Astrocyte of the cerebellum (primary cell): ENCODE data around the gene GRB10.

Experiments
- DNase-seq: peaks from one replicate; pipeline ENCODE4 v3.0.0-alpha.2; 2011; ENCODE audit warnings: low read depth
- H3K4me3 ChIP-seq: 2 replicates; pipeline ENCODE4 v1.5.1; 2011; ENCODE audit warnings: mild to moderate bottlenecking, low read depth, low read length, moderate library complexity
- in situ Hi-C: cut with HindIII; loops from 2 replicates; pipeline ENCODE4 v1.10.0; 2017; ENCODE audit warnings: low sequenced_read_pairs
- TF ChIP-seq, protein P1 (sequence below): IDR thresholded peaks from 2 replicates; pipeline ENCODE4 v1.5.1; 2012; ENCODE audit warnings: low read length, low read depth, moderate library complexity, mild to moderate bottlenecking; ENCODE audit errors: missing control alignments

Gene GRB10

GRCh38 chr7:50564640-50565558 lies 217.8 kb downstream of the GRB10 start, which contains the start of gene DDC:
TSS of gene DDC (minus strand) at chr7:50565405. CDS start at chr7:50544085, 21,320 bp downstream.
- H3K4me3 ChIP-seq: no peak within 1 kb of the TSS
- DNase-seq: no peak
- TF ChIP-seq, protein P1, sequence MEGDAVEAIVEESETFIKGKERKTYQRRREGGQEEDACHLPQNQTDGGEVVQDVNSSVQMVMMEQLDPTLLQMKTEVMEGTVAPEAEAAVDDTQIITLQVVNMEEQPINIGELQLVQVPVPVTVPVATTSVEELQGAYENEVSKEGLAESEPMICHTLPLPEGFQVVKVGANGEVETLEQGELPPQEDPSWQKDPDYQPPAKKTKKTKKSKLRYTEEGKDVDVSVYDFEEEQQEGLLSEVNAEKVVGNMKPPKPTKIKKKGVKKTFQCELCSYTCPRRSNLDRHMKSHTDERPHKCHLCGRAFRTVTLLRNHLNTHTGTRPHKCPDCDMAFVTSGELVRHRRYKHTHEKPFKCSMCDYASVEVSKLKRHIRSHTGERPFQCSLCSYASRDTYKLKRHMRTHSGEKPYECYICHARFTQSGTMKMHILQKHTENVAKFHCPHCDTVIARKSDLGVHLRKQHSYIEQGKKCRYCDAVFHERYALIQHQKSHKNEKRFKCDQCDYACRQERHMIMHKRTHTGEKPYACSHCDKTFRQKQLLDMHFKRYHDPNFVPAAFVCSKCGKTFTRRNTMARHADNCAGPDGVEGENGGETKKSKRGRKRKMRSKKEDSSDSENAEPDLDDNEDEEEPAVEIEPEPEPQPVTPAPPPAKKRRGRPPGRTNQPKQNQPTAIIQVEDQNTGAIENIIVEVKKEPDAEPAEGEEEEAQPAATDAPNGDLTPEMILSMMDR: no peak
- in situ Hi-C loops: no loop called here

GRCh38 chr7:50564171-50564570 lies 218.5 kb downstream of the GRB10 start:
- in situ Hi-C loops: no loop called here
- TF ChIP-seq, protein P1: no peak
- H3K4me3 ChIP-seq: no peak overlapping the region
- DNase-seq: no peak

DNA sequence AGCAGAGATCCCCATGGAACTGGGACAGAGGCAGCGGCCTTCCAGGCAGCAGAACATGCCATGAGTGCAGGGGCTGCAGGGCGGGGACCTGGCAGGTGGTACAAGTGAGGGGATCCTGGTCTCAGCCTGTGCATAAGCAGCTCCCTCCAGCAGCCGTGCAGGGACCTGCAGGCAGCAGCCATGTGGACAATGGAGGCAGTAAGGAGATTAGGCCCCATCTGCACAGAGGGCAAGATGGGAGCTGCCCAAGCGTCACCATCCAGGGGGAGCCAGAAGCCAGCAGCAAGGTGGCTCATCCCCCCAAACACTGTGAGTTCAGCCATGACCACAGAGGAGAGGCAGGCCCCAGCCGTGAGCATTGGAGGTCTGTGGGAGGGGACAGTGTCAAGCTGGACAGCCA lies 220.6 kb downstream of the GRB10 start:
- TF ChIP-seq, protein P1: no peak
- H3K4me3 ChIP-seq: no peak overlapping the region
- no peak for DNase-seq
- in situ Hi-C loops: no loop called here

DNA sequence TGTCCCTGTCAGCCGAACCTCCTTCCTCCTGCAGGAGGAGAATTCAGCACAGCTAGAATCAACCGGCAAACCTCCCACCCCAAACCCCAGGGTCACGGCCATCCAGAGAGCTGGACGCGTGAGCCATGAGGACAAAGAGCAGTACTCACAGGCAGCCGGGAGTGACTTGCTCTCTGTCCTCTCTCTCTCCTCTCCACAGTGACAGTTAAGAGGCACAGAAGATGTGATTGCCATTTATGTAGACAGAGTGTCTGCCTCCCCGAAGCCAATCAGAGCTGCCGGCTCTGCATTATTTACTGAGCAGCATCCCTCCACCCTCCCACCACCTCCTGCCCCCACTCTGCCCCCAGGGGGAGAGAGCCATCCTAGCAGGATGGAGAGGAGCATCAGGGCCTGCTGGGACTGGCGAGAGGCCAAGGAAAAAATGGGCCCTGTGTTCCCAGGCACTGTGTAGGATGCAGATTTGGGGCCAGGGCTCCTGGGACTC lies 221.8 kb downstream of the GRB10 start:
- no peak overlapping the region for H3K4me3 ChIP-seq
- TF ChIP-seq, protein P1: no peak
- in situ Hi-C loops: no loop called here

DNA sequence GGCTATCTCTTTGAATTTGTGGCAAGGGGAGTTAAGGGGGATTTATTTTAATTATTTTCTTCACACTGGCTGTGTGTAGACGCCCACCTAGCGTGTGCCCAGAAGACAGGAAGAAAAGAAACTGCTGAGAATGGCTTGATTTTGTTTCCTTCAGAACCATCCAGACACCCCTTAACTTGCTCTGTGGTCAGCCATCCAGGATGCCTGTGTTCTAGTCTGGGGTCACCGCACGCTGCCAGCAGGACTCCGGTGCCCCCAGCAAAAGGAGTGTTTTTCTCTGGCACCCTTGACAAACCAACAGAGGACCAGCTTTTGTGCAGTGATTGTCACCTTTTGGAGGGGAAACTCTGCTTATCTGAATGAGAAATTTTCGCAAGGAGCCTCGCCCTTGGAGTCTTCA lies 222.8 kb downstream of the GRB10 start:
- no peak for DNase-seq
- in situ Hi-C loops: no loop called here
- no peak overlapping the region for H3K4me3 ChIP-seq
- TF ChIP-seq, protein P1: no peak

More for the DNA sequence above, 221.8 kb downstream of the GRB10 start:
- no peak for DNase-seq

- DNase-seq: no peak
- TF ChIP-seq, protein P1: no peak
- in situ Hi-C loops: no loop called here
- no peak overlapping the region for H3K4me3 ChIP-seq
Observed at GRCh38 chr7:50558294-50559053, 224.2 kb downstream of the GRB10 start.
